GM23248 (cell line): ENCODE measurements around the gene FAM89B.

ENCODE experiments used
- EZH2 ChIP-seq: fragments of 200-600 bp; sonication (generic); IDR thresholded peaks from 2 replicates; pipeline ENCODE4 v1.6.1; 2018; ENCODE audit warnings: antibody characterized with exemption, mild to moderate bottlenecking; ENCODE audit not compliant: insufficient read depth, poor library complexity, severe bottlenecking
- EZH2phosphoT487 ChIP-seq: fragments of 200-600 bp; sonication (generic); IDR thresholded peaks from 2 replicates; pipeline ENCODE4 v1.6.1; 2018; ENCODE audit warnings: antibody characterized with exemption, moderate library complexity, mild to moderate bottlenecking, low read depth; ENCODE audit not compliant: insufficient read depth

DNA sequence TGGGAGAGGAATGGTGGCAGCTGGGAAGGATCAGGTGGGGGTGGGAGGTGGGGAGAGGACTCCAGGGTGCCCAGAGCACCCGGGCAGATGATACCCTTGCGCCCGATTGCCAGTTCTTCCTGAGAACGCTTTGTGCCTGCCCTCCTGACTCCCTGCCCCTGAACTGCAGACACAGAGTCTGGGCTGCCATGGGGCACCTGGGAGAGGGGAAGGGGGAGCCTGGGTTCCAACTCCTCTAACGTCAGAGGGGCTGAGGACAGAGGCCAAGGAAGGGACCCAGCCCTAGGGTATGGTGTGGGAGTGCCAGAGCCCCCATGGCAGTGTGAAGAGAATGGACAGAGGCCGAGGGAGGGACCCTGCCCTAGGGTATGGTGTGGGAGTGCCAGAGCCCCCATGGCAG lies 24.2 kb downstream of the FAM89B start:
- TF ChIP-seq EZH2phosphoT487 (no peak), EZH2 (no peak)
